ENCODE data around the gene ABT1.

DNA sequence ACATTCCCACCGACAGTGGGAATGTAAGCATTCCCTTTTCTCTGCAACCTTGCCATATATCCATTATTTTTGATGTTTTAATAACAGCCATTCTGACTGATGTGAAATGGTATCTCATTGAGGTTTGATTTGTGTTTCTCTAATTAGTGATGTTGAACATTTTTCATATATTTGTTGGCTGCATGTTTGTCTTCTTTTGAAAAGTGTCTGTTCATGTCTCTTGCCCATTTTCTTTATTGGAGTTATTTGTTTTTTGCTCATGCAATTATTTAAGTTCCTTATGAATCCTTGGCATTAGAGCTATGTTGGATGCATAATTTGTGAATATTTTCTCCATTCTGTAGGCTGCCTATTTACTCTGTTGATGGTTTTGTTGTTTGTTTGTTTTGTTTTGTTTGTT lies 18.0 kb upstream of the ABT1 start:
- TF ChIP-seq EP300 (IDR thresholded peaks at IDR 0.05) (no peak), CTCF (IDR thresholded peaks at IDR 0.05) (no peak)
